ENCODE results near the gene CACNA2D3.

Gene CACNA2D3

DNA sequence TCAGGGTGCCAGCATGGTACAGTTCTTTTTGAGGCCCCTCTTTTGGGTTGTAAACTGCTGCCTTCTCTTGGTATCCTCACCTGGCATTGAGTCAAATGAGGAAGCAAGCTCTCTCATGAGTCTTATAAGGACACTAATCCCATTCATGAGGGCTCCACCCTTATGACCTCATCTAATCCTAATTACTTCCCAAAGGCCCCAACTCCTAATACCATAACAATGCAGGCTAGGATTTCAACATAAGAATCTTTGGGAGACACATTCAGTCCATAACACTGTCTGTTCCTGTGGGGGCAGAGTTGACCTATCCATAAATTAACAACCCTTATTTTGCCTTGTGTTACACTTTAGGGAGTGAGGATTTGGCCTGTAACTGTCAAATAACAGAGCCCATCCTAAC, 527.2 kb downstream of the CACNA2D3 start:
- TF ChIP-seq, protein P1, sequence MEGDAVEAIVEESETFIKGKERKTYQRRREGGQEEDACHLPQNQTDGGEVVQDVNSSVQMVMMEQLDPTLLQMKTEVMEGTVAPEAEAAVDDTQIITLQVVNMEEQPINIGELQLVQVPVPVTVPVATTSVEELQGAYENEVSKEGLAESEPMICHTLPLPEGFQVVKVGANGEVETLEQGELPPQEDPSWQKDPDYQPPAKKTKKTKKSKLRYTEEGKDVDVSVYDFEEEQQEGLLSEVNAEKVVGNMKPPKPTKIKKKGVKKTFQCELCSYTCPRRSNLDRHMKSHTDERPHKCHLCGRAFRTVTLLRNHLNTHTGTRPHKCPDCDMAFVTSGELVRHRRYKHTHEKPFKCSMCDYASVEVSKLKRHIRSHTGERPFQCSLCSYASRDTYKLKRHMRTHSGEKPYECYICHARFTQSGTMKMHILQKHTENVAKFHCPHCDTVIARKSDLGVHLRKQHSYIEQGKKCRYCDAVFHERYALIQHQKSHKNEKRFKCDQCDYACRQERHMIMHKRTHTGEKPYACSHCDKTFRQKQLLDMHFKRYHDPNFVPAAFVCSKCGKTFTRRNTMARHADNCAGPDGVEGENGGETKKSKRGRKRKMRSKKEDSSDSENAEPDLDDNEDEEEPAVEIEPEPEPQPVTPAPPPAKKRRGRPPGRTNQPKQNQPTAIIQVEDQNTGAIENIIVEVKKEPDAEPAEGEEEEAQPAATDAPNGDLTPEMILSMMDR (IDR thresholded peaks at IDR 0.05; ENCODE audit: insufficient read depth, low read depth, low read length, missing control alignments) = no peak
- H3K4me3 ChIP-seq (ENCODE audit: low read length) = no peak overlapping the region
- peak; percentile 11 for DNase-seq (ENCODE audit: low read depth)

DNA sequence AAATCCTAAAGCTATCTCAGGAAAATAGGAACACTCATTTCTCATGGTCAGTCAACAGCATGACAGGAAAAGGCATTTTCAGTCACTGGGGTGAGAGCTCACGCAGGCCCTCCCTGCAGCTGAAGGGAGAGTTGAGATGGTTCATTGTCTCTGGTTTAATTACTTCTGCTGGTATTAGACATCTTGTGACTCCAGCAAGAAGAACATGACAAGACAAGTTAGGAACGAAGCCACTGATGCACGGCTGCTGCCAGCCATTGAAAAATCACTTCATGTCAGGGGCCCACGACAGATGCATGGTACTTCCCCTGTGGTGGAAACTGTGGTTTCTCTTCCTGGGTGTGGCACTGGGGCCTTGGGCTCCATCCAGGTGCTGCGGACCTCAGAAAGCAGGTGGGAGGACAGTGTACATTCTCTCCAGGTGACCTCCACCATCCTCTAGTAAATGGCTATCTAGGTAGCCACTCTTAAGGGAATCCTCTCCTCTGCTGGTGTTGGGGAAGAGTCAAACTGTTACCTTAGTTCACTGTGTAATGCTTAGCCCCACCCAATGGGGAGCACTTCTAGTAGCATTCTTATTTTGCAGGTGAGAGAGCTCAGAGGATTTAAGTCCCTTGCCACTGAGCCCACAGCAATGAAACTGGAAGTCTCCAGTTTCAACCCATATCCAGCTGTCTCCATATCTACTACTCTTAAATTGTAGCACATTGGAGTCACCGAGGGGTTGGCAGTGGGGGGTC, 531.3 kb downstream of the CACNA2D3 start:
- TF ChIP-seq, protein P1 (IDR thresholded peaks at IDR 0.05; ENCODE audit: insufficient read depth, low read depth, low read length, missing control alignments) = no peak
- H3K4me3 ChIP-seq (ENCODE audit: low read length) = no peak overlapping the region
- DNase-seq (ENCODE audit: low read depth) = peak; percentile 9

DNA sequence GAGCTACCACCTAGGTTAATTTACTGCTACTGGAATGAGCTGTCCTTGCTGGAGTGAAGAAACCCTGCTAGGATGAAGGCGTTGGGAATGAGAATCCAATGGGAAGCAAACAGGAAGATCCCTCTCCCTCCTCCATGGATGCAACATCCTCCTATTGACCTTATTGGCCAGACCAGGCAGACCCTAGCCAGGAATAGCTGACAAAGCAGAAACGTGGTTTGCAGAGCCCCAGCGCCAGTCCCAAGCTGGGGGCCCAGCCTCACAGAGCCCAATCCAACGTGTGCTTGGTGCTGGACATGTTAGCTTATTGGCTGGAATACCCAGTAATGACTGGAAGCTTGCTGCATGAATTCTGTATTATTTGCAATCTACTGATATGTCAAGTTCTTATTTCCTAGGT, 532.4 kb downstream of the CACNA2D3 start:
- TF ChIP-seq, protein P1 (IDR thresholded peaks at IDR 0.05; ENCODE audit: insufficient read depth, low read depth, low read length, missing control alignments) = no peak

DNA sequence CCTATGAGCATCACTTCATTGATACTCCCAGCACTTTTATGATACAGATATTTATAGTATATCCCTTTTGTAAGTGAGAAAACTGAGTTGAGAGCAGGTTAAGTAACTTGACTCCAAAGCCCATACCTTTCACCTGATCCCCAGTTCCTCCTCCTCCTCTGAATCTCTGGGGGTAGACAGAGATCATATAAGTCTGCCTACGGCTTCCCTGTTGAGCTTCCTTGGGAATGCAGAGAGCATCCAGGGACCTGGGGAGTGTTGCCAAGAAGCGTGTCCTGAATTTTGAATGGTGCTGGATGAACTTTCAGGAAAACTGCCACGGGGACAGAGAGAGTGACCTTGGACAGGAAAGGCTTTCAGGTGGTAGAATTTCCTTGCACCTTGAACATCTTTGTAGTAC, 537.0 kb downstream of the CACNA2D3 start:
- DNase-seq (ENCODE audit: low read depth) = no peak
- TF ChIP-seq, protein P1 (IDR thresholded peaks at IDR 0.05; ENCODE audit: insufficient read depth, low read depth, low read length, missing control alignments) = no peak
- H3K4me3 ChIP-seq (ENCODE audit: low read length) = no peak overlapping the region

More for the DNA sequence above, 532.4 kb downstream of the CACNA2D3 start:
- DNase-seq (ENCODE audit: low read depth) = no peak
- H3K4me3 ChIP-seq (ENCODE audit: low read length) = no peak overlapping the region

DNA sequence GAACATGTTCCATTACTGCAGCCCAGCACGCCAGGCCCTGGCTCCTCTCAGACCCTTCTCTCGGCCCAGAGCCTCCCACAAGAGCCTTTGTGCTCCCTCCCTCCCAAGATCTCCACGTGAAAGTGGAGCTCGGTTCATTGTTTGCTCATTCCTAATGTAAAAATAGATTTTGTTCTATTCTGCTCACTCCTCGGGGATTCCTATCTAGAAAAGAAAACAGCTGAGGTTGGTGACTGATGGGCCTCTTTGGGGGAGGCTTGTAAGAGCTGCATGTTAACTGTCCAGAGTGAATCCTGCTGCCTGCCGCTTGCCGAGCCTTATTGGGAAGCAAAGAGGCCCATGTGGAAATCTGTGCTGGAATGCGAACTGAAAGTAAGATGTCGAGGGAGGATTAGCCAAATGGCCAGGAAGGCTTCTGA, 538.4 kb downstream of the CACNA2D3 start:
- no peak for DNase-seq (ENCODE audit: low read depth)
- TF ChIP-seq, protein P1 (IDR thresholded peaks at IDR 0.05; ENCODE audit: insufficient read depth, low read depth, low read length, missing control alignments) = no peak
- H3K4me3 ChIP-seq (ENCODE audit: low read length) = no peak overlapping the region

DNA sequence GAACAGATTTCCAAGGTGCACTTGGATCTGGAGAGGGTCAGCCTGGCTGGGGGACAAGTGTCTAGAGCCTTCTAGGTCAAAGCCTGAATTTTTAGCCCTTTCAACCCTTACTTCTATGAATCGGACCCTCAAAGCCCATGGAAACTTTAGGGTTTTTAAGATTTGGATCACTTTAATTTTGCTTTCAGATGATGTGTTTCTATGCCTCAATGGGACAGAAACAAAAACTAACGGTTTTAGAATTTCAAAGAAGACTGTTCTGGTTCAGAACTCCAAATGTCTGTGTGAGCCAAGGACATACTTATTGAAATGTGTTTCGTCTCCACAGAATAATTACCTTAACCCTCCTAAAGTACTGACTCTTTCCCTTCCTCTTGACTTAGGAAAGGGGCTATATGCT, 538.8 kb downstream of the CACNA2D3 start:
- no peak for DNase-seq (ENCODE audit: low read depth)
- H3K4me3 ChIP-seq (ENCODE audit: low read length) = no peak overlapping the region
- TF ChIP-seq, protein P1 (IDR thresholded peaks at IDR 0.05; ENCODE audit: insufficient read depth, low read depth, low read length, missing control alignments) = no peak

DNA sequence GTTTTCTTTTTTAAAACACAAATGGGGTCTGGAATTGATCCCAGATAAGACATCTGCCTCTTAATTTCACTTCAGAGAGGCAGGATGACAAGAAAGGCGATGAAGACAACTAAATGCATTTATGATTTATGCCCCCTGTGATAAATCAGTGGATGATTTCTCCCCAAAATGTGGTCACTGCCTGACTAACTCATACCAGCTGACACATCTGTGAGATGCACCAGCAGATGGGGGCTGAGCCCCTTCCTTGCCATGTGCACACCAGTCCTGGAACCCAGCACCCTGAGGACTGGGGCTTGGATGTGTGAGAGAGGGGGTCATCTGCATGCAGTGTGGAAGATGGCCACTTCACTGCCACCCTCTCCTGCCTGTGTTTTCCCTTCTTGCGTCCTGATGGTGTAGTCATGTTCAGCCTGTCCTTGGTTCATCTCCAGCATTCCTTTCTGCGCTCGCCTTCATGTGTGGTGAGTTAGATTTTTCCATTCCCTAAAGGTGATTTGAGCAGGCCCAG, 541.2 kb downstream of the CACNA2D3 start:
- H3K4me3 ChIP-seq (ENCODE audit: low read length) = no peak overlapping the region
- no peak for DNase-seq (ENCODE audit: low read depth)
- TF ChIP-seq, protein P1 (IDR thresholded peaks at IDR 0.05; ENCODE audit: insufficient read depth, low read depth, low read length, missing control alignments) = no peak

Data from epithelial cell of esophagus (primary cell).